LNCaP clone FGC (cell line): Measurements from ENCODE around the gene HCFC1.

Source experiments
- DNase-seq: peaks from one replicate; pipeline ENCODE4 v3.0.0-alpha.2; 2011; ENCODE audit warnings: low read depth
- H3K4me3 ChIP-seq: 2 replicates; pipeline ENCODE4 v1.5.1; 2011; ENCODE audit warnings: mild to moderate bottlenecking, low read depth, low read length, control low read depth
- TF ChIP-seq, protein P1 (sequence below): IDR thresholded peaks from 2 replicates; pipeline ENCODE4 v1.5.1; 2012; ENCODE audit warnings: mild to moderate bottlenecking; ENCODE audit not compliant: control insufficient read depth, insufficient read depth; ENCODE audit errors: extremely low read depth

Gene HCFC1

DNA sequence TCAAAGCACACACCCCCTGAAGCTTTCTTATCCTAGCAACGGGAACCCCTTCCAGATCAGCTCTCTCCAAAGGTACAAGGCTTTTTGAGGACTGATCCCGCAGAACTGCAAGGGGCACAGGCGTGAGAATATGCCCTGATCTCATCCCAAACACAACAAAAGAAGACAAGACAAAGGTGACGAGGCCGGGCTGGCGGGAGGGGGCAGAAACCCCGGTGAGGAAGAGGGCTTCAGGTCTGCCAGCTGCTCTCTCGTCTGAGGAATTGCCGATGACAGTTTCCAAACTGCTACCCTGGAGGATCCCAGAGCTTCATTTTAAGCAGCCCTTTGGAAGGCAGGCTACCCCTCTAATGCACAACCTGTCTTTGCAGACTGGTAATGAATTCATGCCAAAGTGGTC is 3.4 kb downstream of the HCFC1 start:
- DNase-seq = no peak
- peak overlapping the region; percentile 69 for H3K4me3 ChIP-seq
- TF ChIP-seq, protein P1, sequence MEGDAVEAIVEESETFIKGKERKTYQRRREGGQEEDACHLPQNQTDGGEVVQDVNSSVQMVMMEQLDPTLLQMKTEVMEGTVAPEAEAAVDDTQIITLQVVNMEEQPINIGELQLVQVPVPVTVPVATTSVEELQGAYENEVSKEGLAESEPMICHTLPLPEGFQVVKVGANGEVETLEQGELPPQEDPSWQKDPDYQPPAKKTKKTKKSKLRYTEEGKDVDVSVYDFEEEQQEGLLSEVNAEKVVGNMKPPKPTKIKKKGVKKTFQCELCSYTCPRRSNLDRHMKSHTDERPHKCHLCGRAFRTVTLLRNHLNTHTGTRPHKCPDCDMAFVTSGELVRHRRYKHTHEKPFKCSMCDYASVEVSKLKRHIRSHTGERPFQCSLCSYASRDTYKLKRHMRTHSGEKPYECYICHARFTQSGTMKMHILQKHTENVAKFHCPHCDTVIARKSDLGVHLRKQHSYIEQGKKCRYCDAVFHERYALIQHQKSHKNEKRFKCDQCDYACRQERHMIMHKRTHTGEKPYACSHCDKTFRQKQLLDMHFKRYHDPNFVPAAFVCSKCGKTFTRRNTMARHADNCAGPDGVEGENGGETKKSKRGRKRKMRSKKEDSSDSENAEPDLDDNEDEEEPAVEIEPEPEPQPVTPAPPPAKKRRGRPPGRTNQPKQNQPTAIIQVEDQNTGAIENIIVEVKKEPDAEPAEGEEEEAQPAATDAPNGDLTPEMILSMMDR = no peak

DNA sequence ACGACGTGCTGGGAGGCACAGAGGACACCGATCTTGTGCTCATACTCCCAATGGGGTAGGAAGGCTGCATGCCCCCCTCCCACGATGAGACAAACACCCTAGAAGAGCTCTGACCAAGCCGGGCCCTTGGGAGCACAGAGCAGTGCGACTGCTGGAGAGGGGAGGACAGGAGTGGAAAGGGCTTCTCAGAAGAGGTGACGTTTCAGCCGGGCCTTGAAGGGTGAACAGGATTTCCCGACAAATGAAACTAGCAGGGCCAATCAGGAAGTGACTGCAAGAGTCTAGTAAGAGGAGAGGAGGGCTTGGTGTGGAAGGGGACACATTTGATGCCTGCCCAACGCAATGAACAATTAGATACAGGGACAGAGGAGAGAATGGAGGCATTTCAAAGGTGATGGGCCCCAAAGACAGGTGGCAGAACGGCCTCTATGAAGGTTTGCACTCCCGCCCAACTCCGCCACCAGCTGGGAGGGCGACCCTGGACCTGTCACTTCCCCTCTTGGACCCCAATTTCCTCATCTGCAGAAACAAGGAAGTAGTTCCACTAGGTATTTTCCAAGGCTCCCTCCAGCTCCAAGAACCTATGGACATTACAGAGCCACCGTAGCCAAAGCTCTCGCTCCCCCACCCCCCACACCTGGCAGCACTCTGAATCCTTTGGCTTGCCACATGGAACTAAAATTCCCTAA is 3.9 kb downstream of the HCFC1 start:
- TF ChIP-seq, protein P1 = no peak
- no peak for DNase-seq
- peak overlapping the region; percentile 69 for H3K4me3 ChIP-seq

DNA sequence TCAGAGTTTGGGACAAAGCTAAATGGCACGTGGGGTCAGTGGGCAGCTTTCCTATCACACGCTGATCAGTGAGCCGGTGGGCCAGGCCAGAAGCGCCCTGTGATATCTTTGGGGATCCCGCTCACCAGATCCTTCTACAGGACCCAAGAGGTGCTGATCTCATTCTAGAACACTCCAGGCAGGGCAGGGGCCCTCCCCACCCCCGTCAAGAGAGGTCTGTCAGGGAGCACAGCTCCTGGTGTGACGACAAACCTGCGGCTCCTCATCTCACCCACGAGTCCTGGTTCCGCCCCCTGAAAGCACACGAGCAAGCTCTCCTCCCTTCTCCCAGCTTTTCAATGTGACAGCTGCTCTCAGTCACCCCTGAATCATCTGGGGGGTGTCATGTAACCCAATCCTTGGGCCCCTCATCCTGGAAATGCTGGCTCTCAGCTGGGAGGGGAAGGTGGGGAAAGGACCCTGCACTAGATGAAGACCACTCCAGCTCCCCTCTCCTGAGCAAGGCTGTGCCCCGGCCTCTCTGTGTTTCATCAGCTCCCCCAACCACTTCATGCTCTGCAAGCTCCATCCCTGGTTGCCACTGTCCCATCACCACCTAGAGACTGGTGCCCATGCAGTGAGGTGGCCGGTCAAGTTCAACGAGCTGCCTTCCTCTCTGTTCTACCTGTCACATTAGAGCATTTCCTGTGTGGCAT is 4.6 kb downstream of the HCFC1 start:
- TF ChIP-seq, protein P1 = no peak
- DNase-seq = no peak
- peak overlapping the region; percentile 69 for H3K4me3 ChIP-seq

DNA sequence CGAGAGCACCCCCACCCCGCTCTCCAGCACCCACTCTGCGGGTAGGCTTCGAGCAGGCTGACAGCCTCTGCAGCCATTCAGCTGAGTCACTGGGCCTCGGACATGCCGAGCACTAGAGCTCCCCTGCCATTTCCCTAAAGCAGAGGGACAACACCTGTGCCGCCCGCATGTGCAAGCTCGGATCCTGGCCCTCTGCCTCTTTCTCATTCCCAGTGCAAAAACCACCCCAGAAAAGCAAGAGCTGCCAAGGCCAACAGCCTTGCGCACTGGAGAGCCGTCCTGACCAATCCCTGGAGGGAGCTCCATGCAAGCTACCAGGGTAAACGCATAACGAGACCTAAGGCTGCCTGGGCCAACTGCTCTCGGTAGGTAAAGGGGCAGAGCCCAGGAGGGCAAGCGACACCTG is 5.3 kb downstream of the HCFC1 start:
- DNase-seq = no peak
- H3K4me3 ChIP-seq = peak overlapping the region; percentile 69
- TF ChIP-seq, protein P1 = no peak

DNA sequence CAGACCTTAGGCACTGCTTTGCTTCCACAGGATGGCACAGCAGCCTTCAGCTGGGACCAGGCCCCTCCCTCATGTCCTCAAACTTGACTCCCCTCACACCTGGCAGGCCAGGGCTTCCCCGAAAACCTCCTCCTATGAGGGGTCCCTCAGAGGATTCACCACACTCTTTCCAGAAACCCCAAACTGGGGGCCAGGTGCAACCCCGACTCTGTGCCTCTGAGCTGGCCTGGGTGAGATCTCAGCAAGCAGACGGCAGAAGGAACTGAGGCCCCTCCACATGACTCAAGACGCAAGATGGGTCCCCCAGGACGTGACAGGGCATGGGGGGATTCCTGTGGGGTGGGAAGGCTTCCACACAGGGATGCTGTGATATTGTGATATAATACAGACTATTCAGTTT is 6.2 kb downstream of the HCFC1 start:
- TF ChIP-seq, protein P1 = no peak

DNA sequence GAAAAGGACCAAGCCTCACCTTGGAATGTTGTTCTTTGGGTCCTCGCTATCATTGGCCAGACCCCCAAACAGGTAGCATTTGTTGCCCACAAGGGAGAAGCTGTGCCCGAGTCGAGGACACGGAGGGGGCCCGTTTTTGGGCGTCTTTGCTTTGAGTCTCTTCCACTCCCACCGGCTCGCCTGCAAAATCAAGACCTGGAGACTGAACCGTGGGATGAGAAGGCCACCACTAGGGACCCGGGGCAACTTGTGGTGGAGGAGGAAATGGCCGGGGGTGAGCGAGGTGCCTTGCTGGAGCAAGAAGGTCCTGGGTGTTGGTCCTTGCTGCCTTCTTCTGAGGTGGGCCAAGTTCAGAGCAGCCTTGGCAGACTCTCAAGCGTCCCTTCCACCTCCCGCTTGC is 7.5 kb downstream of the HCFC1 start:
- TF ChIP-seq, protein P1 = no peak
- H3K4me3 ChIP-seq = no peak overlapping the region
- no peak for DNase-seq

More for the DNA sequence above, 6.2 kb downstream of the HCFC1 start:
- no peak overlapping the region for H3K4me3 ChIP-seq
- no peak for DNase-seq

DNA sequence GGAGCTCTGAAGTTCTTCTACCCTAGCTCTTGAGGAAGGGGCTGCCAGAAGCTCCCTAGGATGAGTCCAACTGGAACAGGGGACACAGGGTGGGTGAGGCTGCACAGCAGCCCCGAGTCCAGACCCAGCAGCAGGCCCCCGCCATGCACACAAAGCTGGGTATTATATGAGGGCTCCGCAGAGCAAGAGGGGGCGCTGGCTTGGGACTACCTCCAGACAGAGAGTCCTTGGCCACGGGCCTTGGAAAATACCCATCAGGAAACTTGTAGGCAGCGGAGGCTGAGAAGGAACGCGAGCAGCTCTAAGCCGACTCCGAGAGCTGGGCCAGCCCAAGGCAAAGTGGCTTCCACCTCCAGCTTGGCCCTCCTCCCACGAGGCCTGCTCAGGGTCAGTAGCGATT is 8.1 kb downstream of the HCFC1 start:
- no peak for DNase-seq
- no peak overlapping the region for H3K4me3 ChIP-seq
- TF ChIP-seq, protein P1 = no peak
